ENCODE measurements around the gene POM121L2. TPM values are rescaled to one million over a fixed set of nuclear protein-coding genes. Genes with fewer than 3 reads are reported as not detected.

POM121L2 gene
- total and polyA plus RNA-seq, 10 of the 15 experiments (the other 5 are each of a cell fraction or from before 2014, with no cell fraction given) = 0.04 TPM; not detected in 9

- no peak for TF ChIP-seq CBX3 (IDR thresholded peaks at IDR 0.05; ENCODE audit: borderline replicate concordance, low read depth)
Measured at GRCh38 chr6:27314046-27314445, 2.0 kb upstream of the POM121L2 start (continued).

- Histone ChIP-seq H3K4me3 (peak overlapping the region; percentile 82; the same call in 1 of the 2 replicates), H3K27me3 (replicated peaks in 1 of 2; ENCODE audit: control insufficient read depth in 2 of 2, insufficient read depth in 2 of 2, low read length in 1 of 2) (no peaks in the 10 kb centered on the region; a peak in 2 of 4 replicates), H3K79me2 (ENCODE audit: control insufficient read depth, insufficient read depth, low read length) (no peaks in the 10 kb centered on the region), H2AFZ (ENCODE audit: control insufficient read depth, low read depth, low read length) (peak overlapping the region; percentile 94), H4K20me1 (ENCODE audit: control insufficient read depth, insufficient read depth) (no peaks in the 10 kb centered on the region), H3K36me3 (ENCODE audit: control insufficient read depth in 2 of 2, insufficient read depth in 2 of 2, low read length in 1 of 2) (no peaks in the 10 kb centered on the region), H3K4me2 (ENCODE audit: control insufficient read depth, insufficient read depth) (peak overlapping the region; percentile 99), H3K4me1 (ENCODE audit: control insufficient read depth, insufficient read depth, low read length) (0 out of 2 replicates have a peak, but pooled peaks cover 5% of the 10 kb centered on the region), H3K9ac (ENCODE audit: control insufficient read depth, insufficient read depth, low read length) (peak overlapping the region; percentile 61; the same call in 1 of the 2 replicates), H3K9me3 (replicated peaks; ENCODE audit: control insufficient read depth, insufficient read depth, low read length) (no peaks in the 10 kb centered on the region), H3K27ac (ENCODE audit: control insufficient read depth, insufficient read depth) (no peak overlapping the region)
- TF ChIP-seq ZBTB40 (IDR thresholded peaks at IDR 0.05; ENCODE audit: borderline replicate concordance) = no peak
- 0 out of 2 replicates have a peak, but pooled peaks have one; percentile 31 for TF ChIP-seq EED (IDR thresholded peaks at IDR 0.05; ENCODE audit: low read depth)
- TF ChIP-seq RUNX3 (IDR thresholded peaks at IDR 0.05; ENCODE audit: low read length) = peak; percentile 2; the same call in 1 of the 2 replicates
- no peak for TF ChIP-seq SRF (IDR thresholded peaks at IDR 0.05; ENCODE audit: low read depth in 2 of 2, low read length in 2 of 2)
- FAIRE-seq (no peak), DNase-seq (ENCODE audit: low read depth, low spot score) (no peak), ATAC-seq (peak; percentile 73)
- intact Hi-C loops (cut with micrococcal nuclease; ENCODE audit: unreplicated experiment) (loop anchor here (1.0 to 5.0 kb wide), 6 partner anchors 125 to 439 kb away; no protein-coding TSS in a partner anchor), in situ Hi-C loops (cut with MboI) (loop anchor here (10.0 kb wide), 1 partner anchor 472 kb away; no protein-coding TSS in a partner anchor)
- no TSS peak for BruUV-seq (replicated peaks)
- ChIA-PET CTCF (interaction anchor here (0.7 to 3.2 kb wide), 22 partner anchors 10 to 584 kb away, joined by 3 to 28 read pairs (median 4); a partner anchor contains a TSS), SMC1A (ENCODE audit: uncharacterized antibody, unreplicated experiment) (interaction anchor here (0.7 to 1.7 kb wide), 9 partner anchors 147 to 583 kb away, joined by 3 to 12 read pairs (median 3); no protein-coding TSS in a partner anchor), POLR2A (no interaction called here), RAD21 (ENCODE audit: unreplicated experiment) (interaction anchor here (0.7 to 1.3 kb wide), 9 partner anchors 136 to 482 kb away, joined by 3 to 7 read pairs (median 4); no protein-coding TSS in a partner anchor)
- 13% methylated on average over 8 of the region's 8 CpGs for WGBS (ENCODE audit: insufficient coverage, insufficient replicate concordance, low lambda C conversion rate, missing lambda C conversion rate)
Measured at GRCh38 chr6:27312950-27313271, 838 bp upstream of the POM121L2 start.

Data from GM12878 (cell line).